Measurements from ENCODE around the gene TBX4.

The TBX4 gene

GRCh38 chr17:61467416-61468262, 15.4 kb downstream of the TBX4 start:
- DNase-seq = no peak

- no peak for DNase-seq
These were observed 16.2 kb downstream of the TBX4 start for GRCh38 chr17:61468263-61468907.

- no peak for DNase-seq
These were observed 17.3 kb downstream of the TBX4 start for GRCh38 chr17:61469474-61469873.

GRCh38 chr17:61469949-61470348, 17.7 kb downstream of the TBX4 start:
- no peak for DNase-seq

GRCh38 chr17:61470530-61471136, 18.4 kb downstream of the TBX4 start:
- no peak for DNase-seq

GRCh38 chr17:61474235-61474927, 22.2 kb downstream of the TBX4 start:
- DNase-seq = no peak

GRCh38 chr17:61474934-61475333, 22.7 kb downstream of the TBX4 start:
- no peak for DNase-seq

- DNase-seq = no peak
These were observed 23.5 kb downstream of the TBX4 start for GRCh38 chr17:61475726-61476125.

- DNase-seq = no peak
These were observed 24.4 kb downstream of the TBX4 start for GRCh38 chr17:61476476-61477203.

- DNase-seq = no peak
These were observed 25.1 kb downstream of the TBX4 start for GRCh38 chr17:61477204-61477834.

GRCh38 chr17:61478026-61478789, 26.0 kb downstream of the TBX4 start:
- no peak for DNase-seq

GRCh38 chr17:61478790-61479492, 26.7 kb downstream of the TBX4 start:
- no peak for DNase-seq

- DNase-seq = no peak
These were observed 27.5 kb downstream of the TBX4 start for GRCh38 chr17:61479493-61480413.

- no peak for DNase-seq
These were observed 28.2 kb downstream of the TBX4 start for GRCh38 chr17:61480414-61480807.

- no peak for DNase-seq
These were observed 29.2 kb downstream of the TBX4 start for GRCh38 chr17:61481421-61481820.

GRCh38 chr17:61482467-61482866, 30.2 kb downstream of the TBX4 start:
- no peak for DNase-seq

GRCh38 chr17:61483778-61484116, 31.5 kb downstream of the TBX4 start:
- no peak for DNase-seq

GRCh38 chr17:61484174-61484573, 32.0 kb downstream of the TBX4 start:
- no peak for DNase-seq

- DNase-seq = no peak
These were observed 33.0 kb downstream of the TBX4 start for GRCh38 chr17:61485067-61485775.
